ENCODE data around the gene GPATCH11. TPM values are rescaled to one million over a fixed set of nuclear protein-coding genes. Genes with fewer than 3 reads are reported as not detected.

The GPATCH11 gene
- total and polyA plus RNA-seq, 7 donors = 2.0 to 9.1 (median 3.5) TPM

DNA sequence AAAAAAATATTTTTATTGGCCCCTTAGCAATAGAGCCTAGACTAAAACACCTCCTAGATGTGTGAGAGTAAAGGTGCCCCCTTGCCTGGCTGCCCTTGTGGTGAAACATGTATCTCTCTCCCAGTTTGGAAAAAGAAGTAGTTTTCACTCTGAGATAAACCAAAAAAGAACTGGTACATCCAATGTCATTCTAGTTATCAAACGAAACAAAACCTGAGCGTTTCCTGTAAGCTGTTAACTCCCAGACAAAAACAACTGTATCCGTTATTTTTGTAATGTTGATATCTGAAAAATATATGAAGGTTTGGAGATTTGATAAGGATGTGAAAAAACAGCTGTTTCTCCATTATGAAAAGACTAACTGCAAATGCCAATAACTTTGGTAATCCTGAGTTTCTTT, 24.5 kb upstream of the GPATCH11 start:
- no peak overlapping the region for H3K4me3 ChIP-seq
- TF ChIP-seq, protein P1, sequence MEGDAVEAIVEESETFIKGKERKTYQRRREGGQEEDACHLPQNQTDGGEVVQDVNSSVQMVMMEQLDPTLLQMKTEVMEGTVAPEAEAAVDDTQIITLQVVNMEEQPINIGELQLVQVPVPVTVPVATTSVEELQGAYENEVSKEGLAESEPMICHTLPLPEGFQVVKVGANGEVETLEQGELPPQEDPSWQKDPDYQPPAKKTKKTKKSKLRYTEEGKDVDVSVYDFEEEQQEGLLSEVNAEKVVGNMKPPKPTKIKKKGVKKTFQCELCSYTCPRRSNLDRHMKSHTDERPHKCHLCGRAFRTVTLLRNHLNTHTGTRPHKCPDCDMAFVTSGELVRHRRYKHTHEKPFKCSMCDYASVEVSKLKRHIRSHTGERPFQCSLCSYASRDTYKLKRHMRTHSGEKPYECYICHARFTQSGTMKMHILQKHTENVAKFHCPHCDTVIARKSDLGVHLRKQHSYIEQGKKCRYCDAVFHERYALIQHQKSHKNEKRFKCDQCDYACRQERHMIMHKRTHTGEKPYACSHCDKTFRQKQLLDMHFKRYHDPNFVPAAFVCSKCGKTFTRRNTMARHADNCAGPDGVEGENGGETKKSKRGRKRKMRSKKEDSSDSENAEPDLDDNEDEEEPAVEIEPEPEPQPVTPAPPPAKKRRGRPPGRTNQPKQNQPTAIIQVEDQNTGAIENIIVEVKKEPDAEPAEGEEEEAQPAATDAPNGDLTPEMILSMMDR (IDR thresholded peaks at IDR 0.05) = no peak
- H3K9me3 ChIP-seq = no peaks in the 10 kb centered on the region
- no peak for ATAC-seq
- H3K27ac ChIP-seq = no peak overlapping the region
- H3K4me1 ChIP-seq = no peaks in the 10 kb centered on the region
- 92 to 97% (median 94%) methylated on average over 3 of the region's 3 CpGs for WGBS, 3 donors
- no peaks in the 10 kb centered on the region for H3K27me3 ChIP-seq (ENCODE audit: insufficient read depth in 3 of 3, low read length in 2 of 3)
- peaks cover 8 to 98% of the 10 kb centered on the region in 2 donors for H3K36me3 ChIP-seq (ENCODE audit: insufficient read depth in 1 of 2, low read depth in 1 of 2)
- DNase-seq = no peak
- intact Hi-C loops (cut with DNase I) = no loop called here

DNA sequence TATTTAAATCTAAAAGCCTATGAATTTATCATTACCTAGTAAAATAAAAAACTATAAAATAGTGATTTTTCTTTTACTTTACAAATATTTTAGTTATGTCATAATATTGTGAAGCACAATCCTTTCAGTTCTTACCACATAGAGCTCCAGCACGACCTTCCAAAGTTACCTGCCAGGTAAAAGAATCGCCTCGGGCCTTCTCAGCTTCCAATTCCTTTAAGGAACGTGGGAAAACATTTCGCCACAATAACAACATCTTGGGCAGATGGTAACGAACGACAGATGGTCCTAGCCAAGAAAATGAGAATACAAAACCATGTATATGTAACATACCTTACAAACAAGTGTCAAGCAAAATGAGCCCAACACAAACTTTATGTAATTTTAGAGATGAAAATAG, 23.9 kb upstream of the GPATCH11 start:
- ATAC-seq = no peak
- no peak for DNase-seq
- H3K27me3 ChIP-seq (ENCODE audit: insufficient read depth in 3 of 3, low read length in 2 of 3) = no peaks in the 10 kb centered on the region
- H3K4me1 ChIP-seq = no peaks in the 10 kb centered on the region
- no peaks in the 10 kb centered on the region for H3K9me3 ChIP-seq
- intact Hi-C loops (cut with DNase I) = no loop called here
- H3K4me3 ChIP-seq = no peak overlapping the region
- 91 to 92% (median 92%) methylated on average over 7 of the region's 7 CpGs for WGBS, 3 donors
- H3K36me3 ChIP-seq (ENCODE audit: insufficient read depth in 1 of 2, low read depth in 1 of 2) = peaks cover 8 to 98% of the 10 kb centered on the region in 2 donors
- TF ChIP-seq, protein P1 (IDR thresholded peaks at IDR 0.05) = no peak
- no peak overlapping the region for H3K27ac ChIP-seq

DNA sequence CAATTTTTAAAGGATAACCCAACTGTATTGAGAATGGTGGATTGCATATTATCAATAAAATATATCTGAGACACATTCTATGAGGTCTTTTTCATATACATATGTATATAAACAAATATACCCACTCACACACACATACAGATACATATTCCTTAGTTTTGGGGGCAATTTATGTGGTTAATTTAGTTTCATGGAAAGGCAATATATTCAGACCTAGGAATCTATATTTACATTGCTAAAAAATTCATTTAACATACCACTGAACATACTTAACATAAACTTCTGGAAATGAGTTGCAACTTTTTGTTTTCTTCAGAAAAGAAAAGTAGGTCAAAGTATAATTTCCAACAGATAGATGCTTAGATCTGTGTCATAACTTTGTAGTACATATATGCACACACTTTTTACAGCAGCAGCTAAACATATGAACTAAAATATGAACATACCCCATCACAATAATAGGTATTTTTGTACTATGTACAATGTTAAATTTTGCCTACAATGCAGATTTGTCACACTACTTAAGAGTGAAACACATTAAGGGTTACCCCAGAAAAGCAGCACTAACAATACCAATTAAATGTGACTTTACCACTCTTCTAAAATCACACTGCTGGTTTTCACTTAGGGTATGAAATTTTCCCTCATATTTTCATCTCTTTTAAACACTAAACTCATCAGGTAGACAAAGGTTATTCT, 23.2 kb upstream of the GPATCH11 start:
- H3K27me3 ChIP-seq (ENCODE audit: insufficient read depth in 3 of 3, low read length in 2 of 3) = no peaks in the 10 kb centered on the region
- no peaks in the 10 kb centered on the region for H3K4me1 ChIP-seq
- H3K9me3 ChIP-seq = no peaks in the 10 kb centered on the region
- no peak overlapping the region for H3K4me3 ChIP-seq
- no peak for DNase-seq
- TF ChIP-seq, protein P1 (IDR thresholded peaks at IDR 0.05) = no peak
- intact Hi-C loops (cut with DNase I) = no loop called here
- no peak for ATAC-seq
- no peak overlapping the region for H3K27ac ChIP-seq
- H3K36me3 ChIP-seq (ENCODE audit: insufficient read depth in 1 of 2, low read depth in 1 of 2) = peaks cover 8 to 98% of the 10 kb centered on the region in 2 donors

DNA sequence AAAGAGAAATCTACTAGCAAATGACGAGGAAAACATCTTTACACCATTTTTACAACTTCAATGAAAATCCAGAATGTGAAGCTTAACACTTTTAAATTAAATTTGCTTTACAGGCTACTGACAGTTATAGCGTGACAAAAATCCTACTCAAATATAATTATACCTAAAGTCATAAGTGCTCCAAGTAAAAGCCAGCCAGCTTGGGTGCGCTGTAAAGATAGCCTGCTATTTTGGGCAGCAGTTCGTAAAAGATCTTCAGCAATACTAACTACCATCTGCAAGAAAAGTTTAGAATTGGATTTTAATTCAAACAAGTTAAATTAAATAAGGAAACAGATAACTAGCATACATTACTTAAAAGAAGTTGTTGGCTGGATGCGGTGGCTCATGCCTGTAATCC, 22.5 kb upstream of the GPATCH11 start:
- H3K4me1 ChIP-seq = no peaks in the 10 kb centered on the region
- H3K27ac ChIP-seq = no peak overlapping the region
- no peak for ATAC-seq
- TF ChIP-seq, protein P1 (IDR thresholded peaks at IDR 0.05) = no peak
- DNase-seq = no peak
- intact Hi-C loops (cut with DNase I) = no loop called here
- H3K36me3 ChIP-seq (ENCODE audit: insufficient read depth in 1 of 2, low read depth in 1 of 2) = peaks cover 8 to 98% of the 10 kb centered on the region in 2 donors
- H3K27me3 ChIP-seq (ENCODE audit: insufficient read depth in 3 of 3, low read length in 2 of 3) = no peaks in the 10 kb centered on the region
- no peaks in the 10 kb centered on the region for H3K9me3 ChIP-seq
- no peak overlapping the region for H3K4me3 ChIP-seq
- 74 to 94% (median 86%) methylated on average over 5 of the region's 5 CpGs for WGBS, 3 donors

DNA sequence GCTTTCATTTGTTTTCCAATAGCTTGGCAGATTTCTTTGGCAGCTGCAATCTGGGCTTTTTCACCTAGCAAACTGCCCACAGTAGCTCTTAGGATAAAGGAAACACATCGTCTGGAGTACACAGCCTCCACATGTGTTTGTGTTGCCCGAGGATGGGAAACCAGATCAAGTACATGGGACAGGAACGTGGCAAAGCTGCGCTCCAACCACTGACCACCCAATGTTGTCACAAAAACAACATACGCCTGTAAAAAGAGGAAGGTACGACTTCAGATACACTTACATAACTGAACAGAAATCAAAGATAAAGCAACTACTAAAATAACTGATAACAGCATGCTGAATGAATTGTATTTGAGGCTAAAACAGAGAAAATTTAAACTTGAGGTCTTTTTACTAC, 15.6 kb upstream of the GPATCH11 start:
- peaks cover 0 to 90% of the 10 kb centered on the region in 2 donors for H3K36me3 ChIP-seq (ENCODE audit: insufficient read depth in 1 of 2, low read depth in 1 of 2)
- no peak overlapping the region for H3K27ac ChIP-seq
- intact Hi-C loops (cut with DNase I) = loop anchor here in 1 of 2 donors (5.0 kb wide), 1 partner anchor 149 kb away; no protein-coding TSS in a partner anchor
- TF ChIP-seq, protein P1 (IDR thresholded peaks at IDR 0.05) = no peak
- WGBS, 3 donors = 85 to 87% (median 86%) methylated on average over 6 of the region's 6 CpGs
- DNase-seq (no peak), ATAC-seq (no peak)
- no peaks in the 10 kb centered on the region for H3K9me3 ChIP-seq
- no peaks in the 10 kb centered on the region for H3K4me1 ChIP-seq
- H3K4me3 ChIP-seq = no peak overlapping the region
- H3K27me3 ChIP-seq (ENCODE audit: insufficient read depth in 3 of 3, low read length in 2 of 3) = no peaks in the 10 kb centered on the region
